Right atrium auricular region (tissue), 2 donors: ENCODE measurements around the gene TRAP1. TPM values are rescaled to one million over a fixed set of nuclear protein-coding genes. Genes with fewer than 3 reads are reported as not detected.

Experiments
- DNase-seq: peaks from one replicate; pipeline ENCODE4 v3.0.0-alpha.2; 2019; ENCODE audit warnings: low spot score
- H3K27ac ChIP-seq, 2 donors: fragments of 200-600 bp; sonication (generic); 1 replicate in 1 of 2; 2 replicates in 1 of 2; pipeline ENCODE4 v1.5.1; 2016 to 2019
- H3K27me3 ChIP-seq, 2 donors: fragments of 200-600 bp; sonication (generic); one replicate each; pipeline versions ENCODE4 v1.5.1 to v1.6.0; 2017 to 2019
- H3K36me3 ChIP-seq: fragments of 200-600 bp; sonication (generic); one replicate; pipeline ENCODE4 v1.5.1; 2016
- H3K4me1 ChIP-seq, 2 donors: fragments of 200-600 bp; sonication (generic); one replicate each; pipeline versions ENCODE4 v1.5.1 to v1.6.0; 2017 to 2019
- H3K4me3 ChIP-seq, 2 donors: fragments of 200-600 bp; sonication (generic); 1 replicate in 1 of 2; 2 replicates in 1 of 2; pipeline ENCODE4 v1.5.1; 2017 to 2019; ENCODE audit warnings: mild to moderate bottlenecking in 1 of 2, moderate library complexity in 1 of 2
- H3K9me3 ChIP-seq, 2 donors: fragments of 200-600 bp; sonication (generic); one replicate each; pipeline ENCODE4 v1.5.1; 2019
- CTCF ChIP-seq, 2 donors: fragments of 200-600 bp; sonication (generic); IDR thresholded peaks; one replicate each; pipeline ENCODE4 v1.5.1; 2019; ENCODE audit warnings: antibody characterized with exemption in 2 of 2
- total RNA-seq, 2 donors: library from RNA; depleted of rRNA; stranded (reverse); fragments of >200 nt; gene quantifications; one replicate each; pipeline ENCODE4 v1.1.0, GENCODE V29; 2016

TRAP1 gene
- total RNA-seq, 2 donors from 2014 or later: 67.7 to 86.0 TPM

DNA sequence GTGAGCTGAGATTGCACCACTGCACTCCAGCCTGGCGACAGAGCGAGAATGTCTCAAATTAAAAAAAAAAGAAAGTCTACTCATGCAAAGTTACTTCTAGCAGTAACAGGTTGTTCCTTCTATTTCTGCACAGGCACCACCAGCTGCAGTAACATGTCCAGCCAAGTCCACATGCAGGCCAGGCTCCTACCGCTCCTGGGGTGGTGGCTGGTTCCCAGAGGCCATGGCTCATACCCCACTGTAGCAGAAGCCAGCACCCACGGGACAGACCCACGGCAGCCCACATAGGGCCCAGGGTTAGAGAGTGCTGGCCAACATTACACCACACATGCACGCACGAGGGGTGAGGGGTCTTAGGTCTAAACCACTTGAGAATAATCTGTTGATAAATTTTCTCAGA is 26.7 kb upstream of the TRAP1 start:
- Histone ChIP-seq H3K27me3 (no peaks in the 10 kb centered on the region), H3K27ac (no peak overlapping the region), H3K4me3 (no peak overlapping the region), H3K4me1 (peaks cover 0 to 16% of the 10 kb centered on the region in 2 donors), H3K36me3 (peaks cover 89% of the 10 kb centered on the region), H3K9me3 (no peaks in the 10 kb centered on the region)
- no peak for TF ChIP-seq CTCF (IDR thresholded peaks at IDR 0.05)
- no peak for DNase-seq

DNA sequence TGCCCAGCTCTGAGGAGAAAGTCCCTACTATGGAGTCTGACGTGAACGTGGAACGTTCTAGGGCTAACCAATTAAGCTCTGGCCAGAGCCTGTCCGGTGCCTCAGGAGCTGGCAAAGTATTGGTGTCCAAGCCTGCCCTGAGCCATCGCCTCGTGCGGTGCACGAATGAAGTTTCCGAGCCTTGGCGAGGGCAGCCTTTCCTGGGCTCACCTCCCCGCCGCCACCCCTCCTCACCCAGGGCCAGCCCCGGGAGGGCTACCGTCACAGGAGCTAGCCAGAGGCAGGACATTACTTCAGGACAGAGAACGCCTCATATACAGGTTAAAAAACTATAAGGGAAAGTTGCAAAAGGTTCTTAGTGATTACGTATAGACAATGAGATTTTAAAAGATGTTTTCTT is 23.6 kb upstream of the TRAP1 start:
- H3K36me3 ChIP-seq: peaks cover 97% of the 10 kb centered on the region
- no peaks in the 10 kb centered on the region for H3K27me3 ChIP-seq
- H3K27ac ChIP-seq: no peak overlapping the region
- no peaks in the 10 kb centered on the region for H3K9me3 ChIP-seq
- no peak for DNase-seq
- H3K4me3 ChIP-seq: no peak overlapping the region
- no peak for TF ChIP-seq CTCF (IDR thresholded peaks at IDR 0.05)
- peaks cover 0 to 10% of the 10 kb centered on the region in 2 donors for H3K4me1 ChIP-seq

DNA sequence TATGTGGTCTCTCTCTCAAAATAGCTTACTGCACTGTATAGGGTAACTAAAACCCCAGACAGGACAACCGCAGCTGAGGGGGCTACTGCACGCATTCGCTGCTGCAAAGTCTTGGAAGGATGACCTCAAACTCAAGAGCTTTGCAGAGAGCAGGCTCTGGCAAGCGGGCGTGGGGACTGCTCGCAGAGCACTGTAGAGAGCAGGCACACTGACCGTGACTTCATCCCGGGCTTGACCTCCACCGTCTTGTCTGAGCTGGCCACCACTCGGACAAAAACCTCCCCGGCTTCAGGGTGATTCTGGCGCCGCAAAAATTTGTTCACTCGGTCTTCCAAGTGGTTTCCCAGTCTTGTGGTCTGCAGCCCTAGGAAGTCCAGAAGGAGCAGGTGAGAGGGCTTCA is 22.9 kb upstream of the TRAP1 start:
- DNase-seq: no peak

DNA sequence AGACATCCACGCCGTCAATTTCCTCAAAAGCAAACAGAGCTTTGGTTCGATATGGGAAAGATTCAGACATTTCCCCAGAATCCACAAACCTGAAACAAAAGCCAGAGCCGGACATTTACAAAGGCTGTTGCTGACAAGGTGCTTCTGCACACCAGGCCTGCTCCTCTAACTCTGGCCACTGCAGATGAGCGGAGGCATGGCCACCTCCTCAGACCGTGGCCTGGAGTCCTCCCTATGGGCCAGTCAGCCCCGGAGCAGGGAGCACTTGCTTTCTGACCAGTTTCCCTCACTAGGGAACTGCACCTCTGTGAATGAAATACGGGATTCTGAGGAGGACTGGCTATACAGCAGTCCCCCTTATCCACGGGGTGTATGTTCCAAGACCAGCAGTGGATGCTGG is 22.3 kb upstream of the TRAP1 start:
- Histone ChIP-seq H3K27ac (no peak overlapping the region), H3K4me1 (no peaks in the 10 kb centered on the region), H3K9me3 (no peaks in the 10 kb centered on the region), H3K27me3 (no peaks in the 10 kb centered on the region), H3K36me3 (peaks cover 100% of the 10 kb centered on the region), H3K4me3 (no peak overlapping the region)
- no peak for DNase-seq
- TF ChIP-seq CTCF (IDR thresholded peaks at IDR 0.05): no peak

More for the DNA sequence above, 22.9 kb upstream of the TRAP1 start:
- Histone ChIP-seq H3K36me3 (peaks cover 100% of the 10 kb centered on the region), H3K4me1 (peaks cover 0 to 3% of the 10 kb centered on the region in 2 donors), H3K27ac (no peak overlapping the region), H3K9me3 (no peaks in the 10 kb centered on the region), H3K4me3 (no peak overlapping the region), H3K27me3 (no peaks in the 10 kb centered on the region)
- no peak for TF ChIP-seq CTCF (IDR thresholded peaks at IDR 0.05)

DNA sequence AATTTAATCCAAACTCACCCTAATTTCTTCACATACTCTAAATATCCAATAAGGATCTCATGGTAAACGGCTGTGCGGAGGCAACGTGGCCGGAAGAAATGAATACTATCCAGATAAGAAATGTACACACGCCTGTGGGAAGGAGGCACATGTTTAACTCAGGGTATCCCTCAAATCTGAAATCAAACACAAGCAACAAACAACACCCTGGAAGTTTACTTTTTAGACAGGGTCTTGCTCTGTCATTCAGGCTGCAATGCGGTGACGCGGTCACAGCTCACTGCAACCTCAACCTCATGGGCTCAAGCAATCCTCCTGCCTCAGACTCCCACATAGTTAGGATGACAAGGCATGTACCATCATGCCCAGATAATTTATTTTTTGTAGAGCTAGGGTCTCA is 21.2 kb upstream of the TRAP1 start:
- DNase-seq: no peak
- no peaks in the 10 kb centered on the region for H3K9me3 ChIP-seq
- TF ChIP-seq CTCF (IDR thresholded peaks at IDR 0.05): no peak
- H3K4me1 ChIP-seq: no peaks in the 10 kb centered on the region
- no peak overlapping the region for H3K27ac ChIP-seq
- H3K4me3 ChIP-seq: no peak overlapping the region
- no peaks in the 10 kb centered on the region for H3K27me3 ChIP-seq
- H3K36me3 ChIP-seq: peaks cover 100% of the 10 kb centered on the region

GRCh38 chr16:3738128-3738527 is 20.8 kb upstream of the TRAP1 start:
- TF ChIP-seq CTCF (IDR thresholded peaks at IDR 0.05): no peak
- H3K9me3 ChIP-seq: no peaks in the 10 kb centered on the region
- H3K36me3 ChIP-seq: peaks cover 100% of the 10 kb centered on the region
- H3K27ac ChIP-seq: no peak overlapping the region
- DNase-seq: no peak
- no peak overlapping the region for H3K4me3 ChIP-seq
- no peaks in the 10 kb centered on the region for H3K27me3 ChIP-seq
- no peaks in the 10 kb centered on the region for H3K4me1 ChIP-seq
